GM18498 (cell line): ENCODE measurements around the gene POLR3E.
A peak's percentile ranks its signal among the peaks of the same experiment; 100 is the strongest.
"Not testable (repeated sequence)": the region's sequence is repeated elsewhere in the genome, so short reads cannot be mapped to it uniquely, and the experiment has no call there.

ENCODE experiments used
- ATAC-seq: cut with Tn5 transposase; IDR thresholded peaks from one replicate; pipeline ENCODE4 v1.9.1; 2021; ENCODE audit warnings: mild to moderate bottlenecking, moderate library complexity; ENCODE audit not compliant: unreplicated experiment

The POLR3E gene

DNA sequence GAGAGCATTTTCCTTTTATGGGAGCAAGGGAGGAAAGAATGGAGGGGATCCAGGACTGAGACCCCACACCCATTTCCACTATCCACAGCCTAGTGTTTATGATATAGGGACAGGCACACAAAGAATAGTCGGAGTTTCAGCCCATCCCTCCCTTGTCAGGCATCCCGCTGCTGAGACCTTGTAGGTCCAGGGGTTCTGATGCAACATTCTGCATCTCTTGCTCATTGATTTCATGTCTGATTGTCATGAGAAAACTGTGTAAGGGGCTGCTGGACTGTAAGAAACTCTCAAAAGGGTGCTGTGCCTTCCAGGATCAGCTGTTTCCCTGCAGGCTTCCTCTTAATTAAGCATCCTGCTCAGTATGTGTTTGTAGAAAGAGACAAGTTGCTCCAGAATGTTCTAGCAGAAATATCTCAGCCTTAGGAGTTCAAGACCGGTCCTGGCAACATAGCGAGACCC lies 5.3 kb upstream of the POLR3E start:
- no peak for ATAC-seq

DNA sequence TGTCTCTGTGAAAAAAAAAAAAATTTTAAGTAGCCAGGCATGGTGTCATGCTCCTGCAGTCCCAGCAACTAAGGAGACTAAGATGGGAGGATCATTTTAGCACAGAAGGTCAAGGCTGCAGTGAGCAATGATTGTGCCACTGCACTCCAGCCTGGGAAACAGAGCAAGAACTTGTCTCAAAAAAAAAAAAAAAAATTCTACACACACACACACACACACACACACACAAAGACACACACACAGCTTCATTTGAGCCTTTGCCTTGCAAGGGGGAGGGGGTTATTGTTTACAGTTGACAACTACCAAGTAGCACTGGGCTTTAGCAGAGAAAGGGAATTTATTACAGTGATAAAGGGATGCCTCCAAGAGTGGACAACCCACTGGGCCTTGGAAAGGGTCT lies 4.9 kb upstream of the POLR3E start:
- ATAC-seq: no peak

DNA sequence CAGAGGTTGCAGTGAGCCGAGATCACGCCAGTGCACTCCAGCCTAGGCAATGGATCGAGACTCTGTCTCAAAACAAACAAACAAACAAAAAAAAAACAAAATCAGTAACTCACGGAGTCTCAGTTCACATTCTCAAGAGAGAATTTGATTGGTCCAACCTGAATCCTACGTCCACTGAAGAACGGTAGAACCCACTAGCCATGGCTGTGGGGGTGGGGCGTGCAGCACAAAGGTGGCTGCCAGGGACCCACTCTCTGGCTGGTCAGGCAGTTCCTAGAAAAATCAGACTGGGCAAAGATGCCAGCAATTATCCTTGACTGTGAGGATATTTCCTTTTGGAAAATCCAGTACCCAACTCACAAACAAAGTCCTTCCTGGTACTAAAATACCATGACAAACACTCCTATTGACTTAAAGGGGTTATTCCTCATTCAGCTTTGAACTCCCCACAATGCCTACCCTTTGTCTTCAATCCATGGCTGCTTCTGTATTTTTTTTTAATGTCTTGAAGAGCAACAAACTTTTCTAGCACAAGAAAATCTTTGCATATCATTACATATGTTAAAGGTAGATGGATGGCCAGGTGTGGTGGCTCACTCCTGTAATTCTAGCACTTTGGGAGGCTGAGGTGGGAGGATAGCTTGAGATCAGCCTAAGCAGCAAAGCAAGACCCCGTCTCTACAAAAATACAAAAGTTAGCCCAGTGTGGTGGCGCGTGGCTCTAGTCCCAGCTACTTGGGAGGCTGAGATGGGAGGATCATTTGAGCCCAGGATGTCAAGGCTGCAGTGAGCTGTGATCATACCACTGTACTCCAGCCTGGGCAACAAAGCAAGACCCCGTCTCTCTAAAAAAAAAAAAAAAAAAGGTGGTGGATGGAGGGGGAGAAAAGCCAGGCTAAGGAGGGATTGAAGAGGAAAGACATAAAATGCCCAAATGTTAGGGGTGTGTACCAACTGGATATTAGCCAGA lies 3.8 kb upstream of the POLR3E start:
- ATAC-seq: no peak

DNA sequence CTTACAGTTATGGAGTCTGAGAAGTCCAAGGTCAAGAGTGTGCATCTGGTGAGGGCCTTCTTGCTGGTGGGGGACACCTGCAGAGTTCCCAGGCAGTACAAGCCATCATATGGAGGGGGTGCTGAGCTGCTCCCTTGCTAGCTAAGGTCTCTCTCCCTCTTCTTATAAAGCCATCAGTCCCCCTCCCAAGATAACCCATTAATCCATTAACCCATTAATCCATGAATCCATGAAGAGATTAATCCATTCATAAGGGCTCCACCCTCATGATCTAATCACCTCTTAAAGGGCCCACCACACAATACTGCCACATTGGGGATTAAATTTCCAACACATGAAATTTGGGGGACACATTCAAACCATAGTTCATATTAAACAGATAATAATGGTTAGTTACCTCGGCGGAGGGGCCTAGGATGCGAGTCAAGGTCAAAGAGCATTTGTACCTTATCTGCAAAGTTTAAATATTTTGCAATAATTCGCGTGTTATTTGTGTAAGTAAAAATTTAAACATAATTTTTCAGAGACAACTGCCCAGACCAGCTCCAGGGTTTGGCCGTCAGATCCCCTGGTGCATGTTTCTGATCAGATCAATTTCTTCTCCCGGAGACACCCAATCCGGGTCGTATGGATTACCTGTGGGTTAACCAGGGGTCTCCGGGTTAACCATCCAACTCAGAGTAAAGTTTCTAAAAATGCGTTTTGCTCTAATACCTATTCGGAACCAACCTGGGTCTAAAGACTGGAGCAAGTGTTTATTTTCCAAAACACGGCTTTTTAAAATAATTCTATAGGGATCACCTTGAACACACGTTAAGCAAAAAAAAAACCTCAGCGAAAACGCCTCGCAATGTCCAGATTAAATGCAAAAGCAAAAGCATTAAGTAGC lies 740 bp upstream of the POLR3E start:
- ATAC-seq: peak; percentile 3

DNA sequence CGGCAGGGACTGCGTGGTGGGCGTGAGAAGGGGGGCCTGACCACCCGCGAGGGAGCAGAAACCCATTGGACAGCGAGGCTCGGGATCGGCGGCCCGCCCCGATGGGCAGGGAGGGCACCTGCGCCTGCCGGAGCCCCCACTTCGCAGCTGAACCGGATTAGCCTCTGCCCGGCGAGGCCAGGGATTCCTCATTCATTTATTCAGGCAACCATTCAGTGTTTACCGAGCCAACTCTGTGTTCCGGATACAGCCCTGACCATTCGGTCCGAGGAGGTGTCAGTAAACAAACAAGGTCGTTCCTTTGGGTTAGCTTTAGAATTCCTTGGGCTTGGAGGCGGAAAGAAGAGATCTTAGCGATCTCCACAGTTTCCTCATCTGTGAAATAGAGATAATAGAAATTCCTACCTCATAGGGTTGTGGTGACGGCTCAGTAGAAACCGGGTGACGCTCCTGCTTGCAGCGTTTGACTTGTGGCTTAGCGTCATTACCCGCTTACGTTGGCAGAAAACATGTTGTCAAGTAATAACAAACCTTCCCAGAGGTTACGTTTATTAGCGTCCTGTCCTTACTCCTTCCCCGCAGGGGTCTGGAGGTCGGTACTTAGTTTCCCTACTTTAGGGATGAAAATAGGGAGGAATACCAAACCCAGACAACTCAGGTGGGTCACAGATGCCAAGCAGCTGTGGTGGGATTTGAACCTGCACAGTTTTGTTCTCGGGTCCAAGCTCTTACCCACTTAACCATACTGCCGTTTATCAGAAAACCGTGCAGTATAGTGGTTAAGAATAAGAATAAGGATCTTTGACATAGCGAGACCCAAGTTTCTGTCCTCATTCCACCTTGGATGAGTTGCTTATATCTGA lies 893 bp downstream of the POLR3E start:
- ATAC-seq: peak; percentile 33

DNA sequence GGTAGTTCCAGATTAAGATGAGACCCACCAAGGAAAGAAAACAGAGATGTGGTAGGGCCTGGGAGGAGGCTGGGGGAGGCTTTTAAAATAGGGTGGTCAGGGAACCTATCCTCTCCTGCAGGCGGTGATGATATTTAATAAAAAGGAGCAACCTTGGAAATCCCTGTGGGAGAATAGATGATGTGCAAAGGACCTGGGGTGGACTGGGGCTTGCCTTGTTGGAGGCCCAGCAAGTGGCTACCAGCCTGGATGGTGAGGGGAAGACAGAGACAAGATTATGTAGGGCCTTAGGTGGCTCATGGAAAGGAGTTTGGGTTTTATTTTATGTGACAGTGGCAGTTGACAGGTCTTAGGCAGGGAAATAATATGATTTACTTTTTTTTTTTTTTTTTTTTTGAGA lies 1.8 kb downstream of the POLR3E start:
- ATAC-seq: no peak

DNA sequence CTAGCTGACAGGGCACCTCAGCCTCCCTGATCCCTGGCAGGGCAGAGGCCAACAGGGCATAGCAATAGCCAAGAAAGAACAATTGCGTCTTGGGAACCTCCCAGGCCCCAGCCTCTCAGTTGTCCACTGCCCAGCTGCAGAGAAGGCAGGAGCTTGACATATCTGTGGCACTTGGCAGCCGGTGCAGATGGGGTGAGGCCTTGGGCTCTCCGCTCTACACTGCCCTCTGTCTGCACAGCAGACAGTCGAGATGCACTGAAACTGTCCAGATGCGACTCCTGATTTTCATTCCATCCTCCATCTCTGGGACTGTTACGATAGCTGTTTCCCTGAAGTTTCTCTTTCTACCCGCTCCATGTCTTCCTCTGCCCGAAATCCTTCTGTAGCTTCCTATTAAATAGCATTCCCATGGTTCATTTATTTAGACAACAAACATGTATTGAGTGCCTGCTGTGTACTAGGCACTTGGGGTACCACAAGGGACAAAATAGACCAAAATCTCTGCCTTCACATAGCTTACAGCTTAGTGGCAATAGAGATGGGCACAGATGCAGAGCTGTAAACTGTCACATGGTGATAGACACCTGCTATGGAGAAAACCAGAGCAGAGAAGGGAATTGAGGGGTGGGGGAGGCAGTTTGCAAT lies 3.3 kb downstream of the POLR3E start:
- no peak for ATAC-seq

DNA sequence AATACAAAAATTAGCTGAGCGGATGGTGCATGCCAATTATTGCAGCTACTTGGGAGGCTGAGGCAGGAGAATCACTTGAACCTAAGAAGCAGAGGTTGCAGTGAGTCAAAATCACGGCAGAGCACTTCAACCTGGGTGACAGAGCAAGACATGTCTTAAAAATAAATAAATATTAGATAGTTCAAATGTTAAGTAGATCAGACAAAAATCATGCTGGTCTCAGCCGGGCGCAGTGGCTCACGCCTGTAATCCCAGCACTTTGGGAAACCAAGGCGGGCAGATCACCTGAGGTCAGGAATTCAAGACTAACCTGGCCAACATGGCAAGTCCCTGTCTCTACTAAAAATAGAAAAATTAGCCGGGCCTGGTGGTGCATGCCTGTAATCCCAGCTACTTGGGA lies 4.2 kb downstream of the POLR3E start:
- not testable (repeated sequence) for ATAC-seq

DNA sequence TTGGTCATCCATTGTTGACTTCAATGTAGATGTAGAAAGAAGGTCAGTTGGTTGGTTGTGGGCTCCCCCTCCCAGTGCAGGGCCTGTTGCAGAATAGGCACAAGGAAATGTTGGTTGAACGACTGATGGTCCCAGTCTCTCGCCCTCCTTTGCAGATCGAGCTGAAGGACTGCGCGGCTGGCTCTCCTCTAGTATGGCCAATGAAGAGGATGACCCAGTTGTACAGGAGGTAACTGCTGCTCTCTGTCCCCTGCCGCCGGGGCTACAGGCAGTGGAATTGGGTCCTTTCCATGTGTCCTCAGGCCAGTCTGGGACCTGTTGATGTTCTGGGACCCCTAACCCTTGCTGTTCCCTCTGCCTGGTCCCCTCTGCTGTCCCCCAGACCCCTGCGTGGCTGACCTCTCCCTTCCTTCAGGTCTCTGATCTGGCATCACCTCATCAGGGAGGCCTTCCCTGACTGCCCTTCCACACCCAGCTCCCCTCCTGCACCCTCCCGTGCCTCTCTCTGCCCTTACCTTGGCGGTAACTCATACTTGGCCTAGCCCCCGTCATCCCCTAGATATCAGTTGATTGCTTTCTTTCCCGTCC lies 5.7 kb downstream of the POLR3E start:
- ATAC-seq: no peak

DNA sequence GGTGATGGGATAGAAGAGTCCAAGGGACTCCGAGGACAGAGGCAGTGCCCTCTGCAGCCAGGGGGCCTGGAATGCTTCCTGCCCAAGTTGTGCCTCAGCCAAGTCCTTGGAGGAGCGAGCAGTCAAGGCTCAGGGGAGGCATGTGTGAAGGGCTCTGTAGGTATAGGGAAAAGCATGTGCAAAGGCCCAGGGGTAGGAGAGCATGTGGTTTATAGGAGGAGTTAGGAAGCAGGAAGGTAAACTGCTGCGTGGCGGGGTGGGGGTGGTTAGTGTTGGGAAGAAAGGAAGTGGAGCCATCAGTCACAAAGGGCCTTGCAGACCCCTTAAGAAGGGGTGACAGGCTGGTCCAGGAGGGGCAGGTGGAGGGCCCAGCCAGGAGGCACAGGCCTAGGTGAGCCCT lies 7.2 kb downstream of the POLR3E start:
- ATAC-seq: no peak

DNA sequence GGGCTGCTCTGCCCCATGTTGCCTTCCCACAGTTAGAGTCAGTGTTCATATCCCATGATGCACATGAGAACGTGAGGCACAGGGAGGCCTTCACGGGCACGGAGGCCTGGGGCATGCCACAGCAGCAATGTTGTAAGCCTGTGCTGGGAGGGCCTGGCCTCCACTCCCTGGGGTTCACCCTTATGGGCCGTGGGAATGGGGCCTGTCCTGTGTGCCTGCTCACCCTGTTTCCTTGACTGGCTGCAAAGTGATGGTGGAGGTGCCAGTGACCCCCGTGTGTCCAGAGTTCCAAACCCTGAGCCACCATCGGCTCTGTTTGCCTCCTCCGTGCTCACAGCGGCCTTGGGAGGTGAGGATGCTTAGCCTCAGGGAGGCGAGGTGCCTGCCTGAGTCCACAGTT lies 9.6 kb downstream of the POLR3E start:
- no peak for ATAC-seq

DNA sequence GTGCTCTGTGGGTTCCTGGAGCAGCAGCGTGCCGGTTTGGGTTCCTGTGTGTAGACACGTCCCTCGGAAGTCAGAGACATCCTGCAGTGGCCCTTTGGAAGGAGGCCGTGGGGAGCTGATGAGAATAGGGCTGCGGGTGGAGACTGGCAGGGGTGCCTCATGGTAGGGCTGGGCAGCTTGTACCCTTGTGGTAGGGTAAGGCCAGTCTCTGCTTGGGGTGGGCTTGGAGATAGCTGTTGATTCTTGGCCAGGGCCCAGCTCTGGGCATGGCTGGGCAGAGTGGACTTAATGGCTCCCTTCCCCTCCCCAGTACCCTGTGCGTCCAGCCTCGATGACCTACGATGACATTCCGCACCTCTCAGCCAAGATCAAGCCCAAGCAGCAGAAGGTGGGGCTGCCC lies 10.6 kb downstream of the POLR3E start:
- no peak for ATAC-seq

DNA sequence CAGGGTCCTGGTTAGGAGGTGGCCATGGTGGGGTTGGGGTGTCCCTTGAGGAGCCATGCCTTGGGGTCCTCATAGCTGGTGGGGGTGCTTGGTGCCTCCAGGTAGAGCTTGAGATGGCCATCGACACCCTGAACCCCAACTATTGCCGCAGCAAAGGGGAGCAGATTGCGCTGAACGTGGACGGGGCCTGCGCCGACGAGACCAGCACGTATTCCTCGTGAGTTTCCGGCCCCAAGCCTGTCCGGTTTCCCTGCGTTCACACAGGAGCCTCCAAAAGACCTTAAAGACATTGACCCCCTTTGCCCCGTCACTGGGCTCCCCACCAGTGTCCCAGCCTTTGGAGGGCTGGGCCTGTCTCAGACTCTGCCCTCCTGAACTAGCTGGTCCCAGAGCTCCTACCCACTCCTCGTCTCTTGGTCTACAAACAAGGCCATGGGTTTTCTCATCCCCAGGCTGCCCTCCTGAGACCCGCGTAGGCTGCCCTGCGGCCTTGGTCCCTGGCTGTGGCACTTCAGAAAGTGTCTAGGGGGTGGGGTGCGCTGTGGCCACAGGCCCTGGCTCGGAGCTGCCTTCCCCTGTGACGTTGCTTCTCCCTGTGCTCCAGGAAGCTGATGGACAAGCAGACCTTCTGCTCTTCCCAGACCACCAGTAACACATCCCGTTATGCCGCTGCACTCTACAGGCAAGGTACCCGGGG lies 11.8 kb downstream of the POLR3E start:
- no peak for ATAC-seq

DNA sequence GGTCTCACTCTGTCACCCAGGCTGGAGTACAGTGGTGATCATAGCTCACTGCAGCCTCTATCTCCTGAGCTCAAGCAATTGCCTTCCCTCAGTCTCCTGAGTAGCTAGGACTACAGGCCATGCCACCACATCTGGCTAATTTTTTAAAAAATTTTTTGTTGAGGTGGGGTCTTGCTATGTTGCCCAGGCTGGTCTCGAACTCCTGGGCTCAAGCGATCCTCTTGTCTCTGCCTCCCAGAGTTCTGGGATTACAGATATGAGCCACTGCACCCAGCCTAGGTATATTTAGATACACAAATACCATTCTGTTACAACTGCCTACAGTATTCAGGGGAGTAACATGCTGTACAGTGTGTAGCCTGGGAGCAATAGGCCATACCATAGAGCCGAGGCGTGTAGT lies 14.3 kb downstream of the POLR3E start:
- no peak for ATAC-seq

DNA sequence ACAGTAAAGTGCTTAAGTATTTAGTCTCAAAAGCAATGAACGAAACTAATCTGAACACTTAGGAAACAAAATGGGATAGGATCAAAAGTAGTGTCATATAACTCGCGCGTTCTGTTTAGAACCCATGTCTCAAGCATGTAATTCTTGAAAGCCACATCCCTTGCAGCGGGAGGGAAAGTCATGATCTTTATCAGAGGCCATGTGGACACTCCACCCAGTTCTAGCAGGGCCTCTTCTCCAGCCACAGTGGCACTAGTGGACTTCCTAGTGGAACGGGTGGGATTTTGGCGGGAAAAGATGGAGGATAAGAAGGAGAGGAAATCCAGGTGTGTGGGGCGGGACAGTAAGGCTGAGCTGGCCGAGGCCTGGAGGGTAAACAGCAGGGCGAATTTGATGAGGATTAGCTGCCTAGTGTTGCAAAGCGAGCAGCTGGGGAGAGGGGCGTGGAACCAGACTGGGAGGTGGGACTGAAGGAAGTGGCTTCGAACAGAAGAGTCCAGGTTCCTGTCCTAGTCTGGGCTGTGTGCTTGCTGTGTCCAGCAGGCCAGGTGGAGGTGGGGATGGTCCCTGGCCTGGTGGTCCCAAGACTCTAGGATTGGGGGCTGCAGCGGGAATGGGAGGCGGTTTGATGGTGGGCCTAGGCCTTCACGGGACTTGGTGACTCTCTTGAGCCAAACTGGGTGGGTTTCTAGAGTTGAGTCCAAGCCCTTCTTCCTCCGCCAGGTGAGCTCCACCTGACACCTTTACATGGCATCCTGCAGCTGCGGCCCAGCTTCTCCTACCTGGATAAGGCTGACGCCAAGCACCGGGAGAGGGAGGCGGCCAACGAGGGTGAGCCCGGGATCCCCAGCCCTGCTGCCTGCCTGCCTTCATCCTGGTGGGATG lies 15.9 kb downstream of the POLR3E start:
- no peak for ATAC-seq

DNA sequence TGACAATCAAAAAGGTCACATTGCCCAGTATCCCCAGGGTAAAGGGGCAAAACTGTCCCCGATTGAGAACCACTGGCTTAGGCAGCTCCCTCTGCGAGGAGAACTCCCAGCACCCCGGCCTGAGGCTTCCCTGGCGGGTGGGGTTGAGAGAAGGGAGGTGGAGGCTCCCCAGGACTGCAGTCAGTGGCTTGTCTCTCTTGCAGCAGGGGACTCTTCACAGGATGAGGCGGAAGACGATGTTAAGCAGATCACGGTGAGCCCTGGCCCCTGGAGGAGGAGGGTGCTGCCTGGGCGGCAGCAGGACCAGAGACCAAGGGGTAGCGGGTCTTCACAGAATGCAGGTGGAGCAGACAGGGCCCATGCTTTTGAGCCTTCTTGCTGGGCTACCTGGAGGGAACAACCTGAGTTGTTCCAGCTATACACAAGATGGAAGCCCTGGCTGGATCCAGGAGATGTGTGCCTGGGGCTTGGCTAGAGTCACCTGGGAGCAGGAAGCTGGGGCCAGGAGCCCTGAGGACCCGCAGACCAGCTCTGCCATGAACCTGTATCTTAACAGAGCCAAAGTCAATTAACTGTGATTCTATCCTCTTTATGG lies 16.8 kb downstream of the POLR3E start:
- no peak for ATAC-seq

DNA sequence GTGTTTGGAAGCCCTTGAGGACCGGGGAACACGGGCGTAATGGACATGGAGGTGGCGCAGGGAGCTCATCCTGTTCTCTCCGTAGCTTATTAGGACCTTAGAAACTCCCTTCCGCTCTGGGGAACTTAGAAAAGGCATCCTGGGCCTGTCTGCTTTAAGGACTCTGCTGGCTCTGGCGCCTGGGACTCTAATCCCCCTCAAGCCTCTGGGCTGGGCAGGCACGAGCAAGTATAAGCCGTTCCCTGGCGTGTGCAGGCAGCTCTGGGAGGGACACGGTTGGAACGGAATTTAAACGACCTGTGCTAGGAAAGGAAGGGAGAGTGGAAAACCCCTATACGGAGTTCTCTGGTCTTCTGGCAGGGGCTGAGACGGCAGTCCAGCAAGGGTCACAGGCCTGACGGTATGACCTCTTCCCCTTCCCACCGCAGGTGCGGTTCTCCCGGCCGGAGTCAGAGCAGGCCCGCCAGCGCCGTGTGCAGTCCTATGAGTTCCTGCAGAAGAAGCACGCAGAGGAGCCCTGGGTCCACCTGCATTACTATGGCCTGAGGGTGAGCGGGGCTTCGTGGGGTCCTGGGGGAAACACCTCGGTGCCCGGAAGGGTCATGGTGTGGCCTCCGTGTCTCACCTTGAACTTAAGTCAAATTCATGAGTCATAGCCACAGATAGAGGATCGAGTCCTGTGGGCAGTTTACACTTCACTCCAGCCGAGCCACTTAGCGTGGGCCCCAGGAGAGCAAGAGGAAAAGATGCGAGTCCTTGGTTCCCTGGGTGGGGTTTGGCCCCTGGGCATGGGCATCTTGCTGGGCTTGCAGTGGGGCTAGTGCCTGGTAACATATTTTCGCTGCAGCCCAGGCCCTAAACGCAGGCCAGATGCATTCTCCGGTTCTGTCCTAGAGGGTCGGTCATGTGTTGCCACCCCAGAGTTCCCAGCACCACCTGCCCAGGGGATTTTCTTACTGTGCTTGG lies 17.7 kb downstream of the POLR3E start:
- ATAC-seq: no peak
